22Rv1 (cell line): ENCODE data around the gene KRTAP10-4.

Experiments used
- CTCF ChIP-seq: fragments of 450-650 bp; IDR thresholded peaks from 2 replicates; pipeline ENCODE4 v1.5.1; 2017; ENCODE audit warnings: mild to moderate bottlenecking
- ZFX ChIP-seq: fragments of 450-650 bp; IDR thresholded peaks from 2 replicates; pipeline ENCODE4 v1.6.1; 2017; ENCODE audit warnings: antibody characterized with exemption, borderline replicate concordance

GRCh38 chr21:44609193-44609592 is 35.7 kb downstream of the KRTAP10-4 start:
- TF ChIP-seq CTCF (no peak), ZFX (no peak)
